HL-60 (cell line): ENCODE measurements around the gene ATXN7L2.

ENCODE experiments used
- CTCF ChIP-seq: IDR thresholded peaks from one replicate; pipeline ENCODE4 v1.5.1; 2011; ENCODE audit warnings: low read length, control low read depth, inconsistent platforms; ENCODE audit not compliant: insufficient read depth
- GABPA ChIP-seq: IDR thresholded peaks from 2 replicates; pipeline ENCODE4 v1.6.1; 2012; ENCODE audit warnings: low read depth
- POLR2AphosphoS5 ChIP-seq: IDR thresholded peaks from 2 replicates; pipeline ENCODE4 v1.6.1; 2012; ENCODE audit warnings: low read depth

- TF ChIP-seq CTCF (no peak), GABPA (no peak), POLR2AphosphoS5 (no peak)
Measured at GRCh38 chr1:109488696-109489095, 5.0 kb downstream of the ATXN7L2 start.
